Fibroblast of villous mesenchyme (primary cell): ENCODE results near the gene NT5M. TPM values are rescaled to one million over a fixed set of nuclear protein-coding genes. Genes with fewer than 3 reads are reported as not detected.

Experiments
- DNase-seq: peaks from one replicate; pipeline ENCODE4 v3.0.0-alpha.2; 2010; ENCODE audit warnings: low read depth
- H3K4me3 ChIP-seq: 2 replicates; pipeline ENCODE4 v1.5.1; 2011; ENCODE audit warnings: low read depth, mild to moderate bottlenecking, low read length
- total RNA-seq: library from RNA; depleted of rRNA; stranded (reverse); fragments of >200 nt; gene quantifications from 2 replicates; pipeline ENCODE4 v1.2.3, GENCODE V29; 2012
- TF ChIP-seq, protein P1 (sequence below): IDR thresholded peaks from 2 replicates; pipeline ENCODE4 v1.5.1; 2012; ENCODE audit warnings: low read depth, mild to moderate bottlenecking, low read length; ENCODE audit not compliant: insufficient read depth

The NT5M gene
- total RNA-seq, 1 donor = 1.3 TPM

DNA sequence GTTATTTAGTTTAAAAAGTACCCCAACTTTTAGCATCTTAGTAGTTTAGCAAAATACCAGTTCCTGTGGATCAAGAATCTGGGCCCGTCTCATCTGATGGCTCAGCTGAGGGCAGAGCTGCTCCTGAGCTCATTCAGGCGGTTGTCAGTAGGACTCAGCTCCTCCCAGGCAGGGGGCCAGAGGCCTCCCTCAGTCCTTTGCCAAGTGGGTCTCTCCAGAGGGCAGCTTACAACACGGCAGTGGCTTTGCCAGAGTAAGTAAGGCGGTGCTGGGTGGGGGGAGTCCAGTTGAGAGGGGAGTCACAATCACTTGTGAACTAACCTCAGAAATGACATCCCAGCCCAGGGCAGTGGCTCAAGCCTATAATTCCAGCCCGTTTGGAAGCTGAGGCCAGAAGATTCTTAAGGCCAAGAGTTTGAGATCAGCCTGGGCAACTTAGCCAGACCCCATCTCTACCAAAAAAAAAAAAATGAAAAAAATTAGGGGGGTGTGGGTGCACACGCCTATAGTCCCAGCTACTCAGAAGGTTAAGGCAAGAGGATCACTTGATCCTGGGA, 92.2 kb downstream of the NT5M start:
- DNase-seq = no peak
- H3K4me3 ChIP-seq = no peak overlapping the region
- TF ChIP-seq, protein P1, sequence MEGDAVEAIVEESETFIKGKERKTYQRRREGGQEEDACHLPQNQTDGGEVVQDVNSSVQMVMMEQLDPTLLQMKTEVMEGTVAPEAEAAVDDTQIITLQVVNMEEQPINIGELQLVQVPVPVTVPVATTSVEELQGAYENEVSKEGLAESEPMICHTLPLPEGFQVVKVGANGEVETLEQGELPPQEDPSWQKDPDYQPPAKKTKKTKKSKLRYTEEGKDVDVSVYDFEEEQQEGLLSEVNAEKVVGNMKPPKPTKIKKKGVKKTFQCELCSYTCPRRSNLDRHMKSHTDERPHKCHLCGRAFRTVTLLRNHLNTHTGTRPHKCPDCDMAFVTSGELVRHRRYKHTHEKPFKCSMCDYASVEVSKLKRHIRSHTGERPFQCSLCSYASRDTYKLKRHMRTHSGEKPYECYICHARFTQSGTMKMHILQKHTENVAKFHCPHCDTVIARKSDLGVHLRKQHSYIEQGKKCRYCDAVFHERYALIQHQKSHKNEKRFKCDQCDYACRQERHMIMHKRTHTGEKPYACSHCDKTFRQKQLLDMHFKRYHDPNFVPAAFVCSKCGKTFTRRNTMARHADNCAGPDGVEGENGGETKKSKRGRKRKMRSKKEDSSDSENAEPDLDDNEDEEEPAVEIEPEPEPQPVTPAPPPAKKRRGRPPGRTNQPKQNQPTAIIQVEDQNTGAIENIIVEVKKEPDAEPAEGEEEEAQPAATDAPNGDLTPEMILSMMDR = no peak

DNA sequence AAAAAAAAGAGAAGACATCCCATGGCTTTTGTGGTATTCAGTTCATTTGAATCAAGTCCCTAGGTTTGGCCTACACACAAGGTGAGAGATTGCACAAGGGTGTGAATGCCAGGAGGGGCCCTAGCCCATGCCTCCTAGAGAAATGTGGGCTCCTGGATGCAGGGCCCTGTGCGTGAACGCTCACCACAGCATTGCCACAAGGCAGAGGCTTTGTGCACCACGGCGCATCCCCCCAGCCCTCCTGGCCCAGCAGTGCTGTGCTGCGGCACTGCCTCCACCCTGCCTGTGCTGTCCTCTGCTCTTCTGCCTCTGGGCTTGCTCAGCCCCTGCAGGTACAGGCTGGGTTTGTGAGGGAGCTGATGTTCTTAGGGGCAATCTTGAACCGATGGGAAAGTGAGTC, 92.7 kb downstream of the NT5M start:
- no peak overlapping the region for H3K4me3 ChIP-seq
- TF ChIP-seq, protein P1 = no peak
- no peak for DNase-seq

Other genes with a start within 250 kb of the NT5M start
- gene PLD6, start 97.0 kb upstream of the NT5M start, total RNA-seq = 4.8 and 5.6 TPM in 2 replicates
- gene FLCN, start 66.2 kb upstream of the NT5M start, total RNA-seq = 64.3 and 74.1 TPM in 2 replicates
- gene COPS3, start 22.1 kb upstream of the NT5M start, total RNA-seq = 82.8 and 93.7 TPM in 2 replicates
- gene MED9, start 173.6 kb downstream of the NT5M start, total RNA-seq = 11.2 and 12.2 TPM in 2 replicates
- 0.64 and 0.86 TPM in 2 replicates for gene RASD1, start 193.0 kb downstream of the NT5M start, total RNA-seq